ENCODE results near the gene PDE6B. TPM values are rescaled to one million over a fixed set of nuclear protein-coding genes. Genes with fewer than 3 reads are reported as not detected.

Gene PDE6B
- total RNA-seq, 1 experiment from 2014 or later: not detected

DNA sequence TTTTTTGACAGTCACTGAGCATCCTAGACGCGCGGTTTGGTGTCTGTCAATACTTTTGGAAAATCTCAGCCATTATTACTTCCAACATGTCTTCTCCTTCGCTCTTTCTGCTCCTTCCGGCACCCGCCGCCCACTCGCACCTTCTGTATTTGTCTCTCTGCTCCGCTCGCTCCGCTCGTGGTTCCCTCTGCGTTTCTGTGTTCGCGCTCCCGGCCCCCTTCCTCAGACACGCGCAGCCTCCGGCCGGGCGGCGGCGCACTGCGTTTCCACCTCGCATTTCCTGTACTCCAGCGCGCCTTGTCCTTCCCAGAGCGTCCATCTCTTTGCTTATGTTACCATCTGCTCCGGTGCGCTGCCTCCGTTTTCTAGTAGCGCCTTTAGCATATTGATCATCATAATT lies 21.1 kb downstream of the PDE6B start:
- BruUV-seq (replicated peaks): no TSS peak
- CTCF ChIA-PET: no interaction called here
- no peaks in the 10 kb centered on the region for H3K4me1 Mint-ChIP-seq (ENCODE audit: low read depth, unreplicated experiment)
- H3K36me3 ChIP-seq (ENCODE audit: control insufficient read depth, insufficient read depth, low read length): no peaks in the 10 kb centered on the region
- no peak overlapping the region for H3K27ac Mint-ChIP-seq (ENCODE audit: unreplicated experiment)
- DNase-seq: no peak
- peaks cover 3% of the 10 kb centered on the region for H3K27me3 Mint-ChIP-seq (ENCODE audit: insufficient read depth, unreplicated experiment)
- no peak overlapping the region for H3K4me3 Mint-ChIP-seq (ENCODE audit: unreplicated experiment)
- no peaks in the 10 kb centered on the region for H3K36me3 Mint-ChIP-seq (ENCODE audit: insufficient read depth, unreplicated experiment)
- POLR2A ChIA-PET: no interaction called here
- peaks cover 4% of the 10 kb centered on the region; the same call in 1 of the 2 replicates for H3K9me3 ChIP-seq
- peaks cover 10% of the 10 kb centered on the region for H3K9me3 Mint-ChIP-seq (ENCODE audit: unreplicated experiment)
- no peaks in the 10 kb centered on the region for H3K27me3 ChIP-seq (replicated peaks; ENCODE audit: control insufficient read depth, insufficient read depth, low read length)
- H3K4me3 ChIP-seq (ENCODE audit: low read depth, low read length): no peak overlapping the region
- TF ChIP-seq, protein P1, sequence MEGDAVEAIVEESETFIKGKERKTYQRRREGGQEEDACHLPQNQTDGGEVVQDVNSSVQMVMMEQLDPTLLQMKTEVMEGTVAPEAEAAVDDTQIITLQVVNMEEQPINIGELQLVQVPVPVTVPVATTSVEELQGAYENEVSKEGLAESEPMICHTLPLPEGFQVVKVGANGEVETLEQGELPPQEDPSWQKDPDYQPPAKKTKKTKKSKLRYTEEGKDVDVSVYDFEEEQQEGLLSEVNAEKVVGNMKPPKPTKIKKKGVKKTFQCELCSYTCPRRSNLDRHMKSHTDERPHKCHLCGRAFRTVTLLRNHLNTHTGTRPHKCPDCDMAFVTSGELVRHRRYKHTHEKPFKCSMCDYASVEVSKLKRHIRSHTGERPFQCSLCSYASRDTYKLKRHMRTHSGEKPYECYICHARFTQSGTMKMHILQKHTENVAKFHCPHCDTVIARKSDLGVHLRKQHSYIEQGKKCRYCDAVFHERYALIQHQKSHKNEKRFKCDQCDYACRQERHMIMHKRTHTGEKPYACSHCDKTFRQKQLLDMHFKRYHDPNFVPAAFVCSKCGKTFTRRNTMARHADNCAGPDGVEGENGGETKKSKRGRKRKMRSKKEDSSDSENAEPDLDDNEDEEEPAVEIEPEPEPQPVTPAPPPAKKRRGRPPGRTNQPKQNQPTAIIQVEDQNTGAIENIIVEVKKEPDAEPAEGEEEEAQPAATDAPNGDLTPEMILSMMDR (IDR thresholded peaks at IDR 0.05; ENCODE audit: insufficient read depth in 1 of 2, low read depth in 1 of 2, low read length in 1 of 2, severe bottlenecking in 1 of 2, unreplicated experiment in 1 of 2): no peak
- intact Hi-C loops (cut with micrococcal nuclease; ENCODE audit: unreplicated experiment): no loop called here
- H3K4me1 ChIP-seq: no peaks in the 10 kb centered on the region

DNA sequence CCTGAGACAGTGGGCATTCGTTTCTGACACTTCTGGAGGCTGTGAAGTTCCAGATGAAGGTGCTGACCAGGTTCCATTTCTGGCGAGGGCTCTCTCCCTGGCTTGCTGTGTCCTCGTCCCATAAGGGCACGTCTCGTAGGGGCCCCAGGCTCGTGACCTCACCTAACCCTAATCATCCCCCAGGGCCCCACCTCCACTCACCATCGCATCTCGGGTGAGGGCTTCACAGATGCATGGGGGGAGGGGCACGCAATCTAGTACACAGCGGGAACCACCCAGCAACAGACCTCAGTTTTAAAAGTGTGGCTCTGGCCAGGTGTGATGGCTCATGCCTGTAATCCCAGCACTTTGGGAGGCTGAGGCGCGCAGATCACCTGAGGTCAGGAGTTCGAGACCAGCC lies 22.1 kb downstream of the PDE6B start:
- no TSS peak for BruUV-seq (replicated peaks)

DNA sequence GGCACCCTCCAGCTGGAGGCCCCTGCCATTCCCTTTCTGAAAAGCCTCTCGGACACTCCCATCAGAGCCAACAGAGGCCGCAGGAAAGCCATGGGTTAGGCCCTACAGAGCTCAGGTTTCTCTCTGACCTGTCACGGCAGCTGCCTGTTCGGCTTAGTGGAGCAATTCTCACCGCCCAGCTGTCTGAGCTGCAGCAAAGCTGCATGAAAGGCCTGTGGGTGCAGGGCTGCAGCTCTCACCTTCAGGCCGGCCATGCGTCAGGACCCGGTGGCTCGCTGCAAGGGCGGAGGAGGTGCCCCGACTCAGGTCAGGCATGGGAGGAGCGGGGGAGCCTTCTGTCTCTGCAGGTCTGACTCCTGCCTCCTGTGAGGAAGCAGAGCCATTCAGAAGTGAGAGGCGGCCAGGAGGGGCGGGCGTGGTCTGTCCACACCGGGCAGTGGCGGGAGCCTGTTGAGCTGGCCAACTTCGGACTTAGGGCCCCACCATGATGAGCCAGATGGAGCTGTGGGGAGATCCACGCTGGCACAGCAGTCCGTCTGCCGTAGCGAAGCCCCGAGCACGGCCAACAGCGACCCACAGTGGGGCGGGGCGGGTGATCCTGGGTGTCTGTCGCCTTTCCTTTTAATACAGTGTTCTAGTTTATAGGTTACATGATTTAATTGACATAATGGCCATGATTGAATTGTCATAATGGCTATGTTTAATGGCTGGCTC lies 23.4 kb downstream of the PDE6B start:
- no peak overlapping the region for H3K4me3 Mint-ChIP-seq (ENCODE audit: unreplicated experiment)
- Histone ChIP-seq H3K27me3 (replicated peaks; ENCODE audit: control insufficient read depth, insufficient read depth, low read length) (no peaks in the 10 kb centered on the region), H3K4me3 (ENCODE audit: low read depth, low read length) (no peak overlapping the region), H3K4me1 (no peaks in the 10 kb centered on the region), H3K9me3 (no peaks in the 10 kb centered on the region), H3K36me3 (ENCODE audit: control insufficient read depth, insufficient read depth, low read length) (no peaks in the 10 kb centered on the region)
- H3K36me3 Mint-ChIP-seq (ENCODE audit: insufficient read depth, unreplicated experiment): no peaks in the 10 kb centered on the region
- ChIA-PET POLR2A (no interaction called here), CTCF (no interaction called here)
- peaks cover 3% of the 10 kb centered on the region for H3K27me3 Mint-ChIP-seq (ENCODE audit: insufficient read depth, unreplicated experiment)
- TF ChIP-seq, protein P1 (IDR thresholded peaks at IDR 0.05; ENCODE audit: insufficient read depth in 1 of 2, low read depth in 1 of 2, low read length in 1 of 2, severe bottlenecking in 1 of 2, unreplicated experiment in 1 of 2): no peak
- no peak overlapping the region for H3K27ac Mint-ChIP-seq (ENCODE audit: unreplicated experiment)
- H3K4me1 Mint-ChIP-seq (ENCODE audit: low read depth, unreplicated experiment): no peaks in the 10 kb centered on the region
- intact Hi-C loops (cut with micrococcal nuclease; ENCODE audit: unreplicated experiment): no loop called here
- peaks cover 10% of the 10 kb centered on the region for H3K9me3 Mint-ChIP-seq (ENCODE audit: unreplicated experiment)
- no peak for DNase-seq
- BruUV-seq (replicated peaks): no TSS peak

More for the DNA sequence above, 22.1 kb downstream of the PDE6B start:
- intact Hi-C loops (cut with micrococcal nuclease; ENCODE audit: unreplicated experiment): no loop called here
- Mint-ChIP-seq H3K9me3 (ENCODE audit: unreplicated experiment) (peaks cover 10% of the 10 kb centered on the region), H3K4me1 (ENCODE audit: low read depth, unreplicated experiment) (no peaks in the 10 kb centered on the region), H3K36me3 (ENCODE audit: insufficient read depth, unreplicated experiment) (no peaks in the 10 kb centered on the region), H3K27me3 (ENCODE audit: insufficient read depth, unreplicated experiment) (peaks cover 3% of the 10 kb centered on the region), H3K4me3 (ENCODE audit: unreplicated experiment) (no peak overlapping the region), H3K27ac (ENCODE audit: unreplicated experiment) (no peak overlapping the region)
- Histone ChIP-seq H3K9me3 (no peaks in the 10 kb centered on the region), H3K27me3 (replicated peaks; ENCODE audit: control insufficient read depth, insufficient read depth, low read length) (no peaks in the 10 kb centered on the region), H3K36me3 (ENCODE audit: control insufficient read depth, insufficient read depth, low read length) (no peaks in the 10 kb centered on the region), H3K4me3 (ENCODE audit: low read depth, low read length) (no peak overlapping the region), H3K4me1 (no peaks in the 10 kb centered on the region)
- ChIA-PET POLR2A (no interaction called here), CTCF (no interaction called here)
- TF ChIP-seq, protein P1 (IDR thresholded peaks at IDR 0.05; ENCODE audit: insufficient read depth in 1 of 2, low read depth in 1 of 2, low read length in 1 of 2, severe bottlenecking in 1 of 2, unreplicated experiment in 1 of 2): no peak
- no peak for DNase-seq
